Muscle layer of duodenum (tissue), 2 donors: Measurements from ENCODE around the gene GNAQ.

Experiments used
- H3K27ac ChIP-seq: one replicate; pipeline ENCODE4 v1.7.0; 2013; ENCODE audit warnings: mild to moderate bottlenecking, low read length
- H3K27me3 ChIP-seq: one replicate; pipeline ENCODE4 v1.7.0; 2013; ENCODE audit warnings: low read depth, mild to moderate bottlenecking, control low read depth, low read length
- H3K36me3 ChIP-seq, 2 donors: one replicate each; pipeline ENCODE4 v1.7.0; 2013; ENCODE audit warnings: low read length in 2 of 2, control low read depth in 1 of 2, mild to moderate bottlenecking in 1 of 2; ENCODE audit not compliant: insufficient read depth in 2 of 2, control insufficient read depth in 1 of 2
- H3K4me1 ChIP-seq, 2 donors: one replicate each; pipeline ENCODE4 v1.7.0; 2013; ENCODE audit warnings: low read length in 2 of 2, mild to moderate bottlenecking in 2 of 2, control low read depth in 1 of 2, moderate library complexity in 1 of 2; ENCODE audit not compliant: insufficient read depth in 2 of 2, control insufficient read depth in 1 of 2
- H3K4me3 ChIP-seq, 2 donors: one replicate each; pipeline ENCODE4 v1.7.0; 2013; ENCODE audit warnings: low read length in 2 of 2, low read depth in 1 of 2, mild to moderate bottlenecking in 1 of 2
- H3K9me3 ChIP-seq, 2 donors: one replicate each; pipeline ENCODE4 v1.7.0; 2013; ENCODE audit warnings: low read length in 2 of 2, control low read depth in 1 of 2, mild to moderate bottlenecking in 1 of 2; ENCODE audit not compliant: control insufficient read depth in 1 of 2
- donor health status: healthy.

The GNAQ gene

DNA sequence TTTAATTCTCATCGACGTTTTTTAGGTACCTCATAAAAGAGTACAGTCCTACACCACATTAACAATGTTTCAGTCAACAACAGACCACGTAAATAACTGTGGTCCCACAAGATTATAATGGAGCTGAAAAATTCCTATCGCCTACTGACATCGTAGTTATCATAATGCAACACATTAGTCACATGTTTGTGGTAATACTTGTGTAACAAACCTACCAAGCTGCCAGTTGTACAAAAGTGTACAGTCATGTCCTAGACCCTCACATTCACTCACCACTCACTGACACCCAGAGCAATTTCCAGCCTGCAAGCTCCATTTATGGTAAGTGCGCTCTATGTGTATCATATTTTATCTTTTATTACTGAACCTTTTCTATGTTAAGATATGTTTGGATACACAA lies 16.8 kb downstream of the GNAQ start:
- Histone ChIP-seq H3K4me3 (no peak overlapping the region), H3K27ac (no peak overlapping the region), H3K4me1 (peaks cover 10 to 19% of the 10 kb centered on the region in 2 donors), H3K9me3 (no peaks in the 10 kb centered on the region), H3K27me3 (no peaks in the 10 kb centered on the region), H3K36me3 (no peaks in the 10 kb centered on the region)

DNA sequence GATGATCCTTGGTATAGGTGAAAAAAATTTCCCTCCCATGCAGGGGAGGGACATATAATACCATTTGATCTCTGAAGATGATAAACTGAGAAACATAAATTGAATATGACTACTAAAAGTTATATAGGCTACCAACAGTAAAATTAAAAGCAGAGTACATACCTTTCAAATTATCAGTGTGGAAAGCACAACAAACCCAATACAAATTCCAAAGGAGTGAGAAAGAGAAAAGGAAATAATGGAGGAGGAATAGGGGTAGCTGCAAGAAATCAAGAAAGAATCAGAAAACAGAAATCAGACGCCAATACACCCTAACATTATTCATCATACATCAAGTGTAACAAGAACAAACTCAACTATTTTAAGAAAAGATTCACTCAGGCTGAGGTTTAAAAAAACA lies 17.7 kb downstream of the GNAQ start:
- peaks cover 18 to 19% of the 10 kb centered on the region in 2 donors for H3K4me1 ChIP-seq

GRCh38 chr9:78011049-78011448 lies 20.6 kb downstream of the GNAQ start:
- no peaks in the 10 kb centered on the region for H3K27me3 ChIP-seq
- H3K4me1 ChIP-seq, result peaks cover 18 to 37% of the 10 kb centered on the region in 2 donors
- H3K4me3 ChIP-seq, result no peak overlapping the region
- H3K9me3 ChIP-seq, result no peaks in the 10 kb centered on the region
- no peak overlapping the region for H3K27ac ChIP-seq
- no peaks in the 10 kb centered on the region for H3K36me3 ChIP-seq

More for the DNA sequence above, 17.7 kb downstream of the GNAQ start:
- H3K27me3 ChIP-seq, result no peaks in the 10 kb centered on the region
- no peak overlapping the region for H3K27ac ChIP-seq
- H3K36me3 ChIP-seq, result no peaks in the 10 kb centered on the region
- no peak overlapping the region for H3K4me3 ChIP-seq
- H3K9me3 ChIP-seq, result no peaks in the 10 kb centered on the region

DNA sequence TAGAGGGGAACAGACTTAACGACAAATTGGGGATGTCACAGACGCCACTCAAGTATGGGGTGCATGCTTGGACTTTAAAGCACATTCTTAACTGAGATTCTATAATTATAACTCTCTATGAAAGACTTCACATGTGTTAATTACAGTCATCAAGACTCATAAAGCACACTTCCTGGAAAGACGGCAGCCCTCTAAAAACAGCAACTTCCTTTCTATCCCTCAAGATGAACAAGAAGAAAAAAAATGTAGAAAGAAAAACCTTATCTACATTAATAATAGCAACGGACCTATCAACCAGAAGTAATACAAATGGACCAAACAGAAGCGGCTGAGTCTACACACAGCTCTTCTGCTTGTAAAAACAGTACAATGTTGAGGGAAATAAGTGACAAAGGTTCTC lies 21.2 kb downstream of the GNAQ start:
- Histone ChIP-seq H3K9me3 (no peaks in the 10 kb centered on the region), H3K4me1 (peaks cover 18 to 38% of the 10 kb centered on the region in 2 donors), H3K4me3 (no peak overlapping the region), H3K27me3 (no peaks in the 10 kb centered on the region), H3K36me3 (no peaks in the 10 kb centered on the region), H3K27ac (no peak overlapping the region)

GRCh38 chr9:78009186-78009585 lies 22.4 kb downstream of the GNAQ start:
- Histone ChIP-seq H3K27ac (no peak overlapping the region), H3K36me3 (no peaks in the 10 kb centered on the region), H3K4me1 (peaks cover 18 to 38% of the 10 kb centered on the region in 2 donors), H3K4me3 (no peak overlapping the region), H3K27me3 (no peaks in the 10 kb centered on the region), H3K9me3 (no peaks in the 10 kb centered on the region)

- Histone ChIP-seq H3K27ac (no peak overlapping the region), H3K4me1 (peaks cover 18 to 38% of the 10 kb centered on the region in 2 donors)
Observed at GRCh38 chr9:78006734-78007133, 24.9 kb downstream of the GNAQ start.

GRCh38 chr9:78005231-78006002 lies 26.2 kb downstream of the GNAQ start:
- Histone ChIP-seq H3K27ac (no peak overlapping the region), H3K4me3 (no peak overlapping the region), H3K4me1 (peaks cover 12 to 25% of the 10 kb centered on the region in 2 donors)

More at GRCh38 chr9:78006734-78007133, 24.9 kb downstream of the GNAQ start:
- Histone ChIP-seq H3K27me3 (no peaks in the 10 kb centered on the region), H3K36me3 (no peaks in the 10 kb centered on the region), H3K9me3 (no peaks in the 10 kb centered on the region), H3K4me3 (no peak overlapping the region)

GRCh38 chr9:78004478-78005229 lies 27.0 kb downstream of the GNAQ start:
- Histone ChIP-seq H3K4me3 (no peak overlapping the region), H3K9me3 (no peaks in the 10 kb centered on the region), H3K27ac (no peak overlapping the region), H3K4me1 (peaks cover 6 to 20% of the 10 kb centered on the region in 2 donors), H3K27me3 (no peaks in the 10 kb centered on the region), H3K36me3 (no peaks in the 10 kb centered on the region)

More at GRCh38 chr9:78005231-78006002, 26.2 kb downstream of the GNAQ start:
- H3K27me3 ChIP-seq, result no peaks in the 10 kb centered on the region
- H3K36me3 ChIP-seq, result no peaks in the 10 kb centered on the region
- no peaks in the 10 kb centered on the region for H3K9me3 ChIP-seq

- H3K9me3 ChIP-seq, result no peaks in the 10 kb centered on the region
- no peaks in the 10 kb centered on the region for H3K36me3 ChIP-seq
- H3K4me1 ChIP-seq, result peaks cover 0 to 20% of the 10 kb centered on the region in 2 donors
- H3K4me3 ChIP-seq, result no peak overlapping the region
- H3K27me3 ChIP-seq, result no peaks in the 10 kb centered on the region
- no peak overlapping the region for H3K27ac ChIP-seq
Observed at GRCh38 chr9:78003730-78004129, 27.9 kb downstream of the GNAQ start.

GRCh38 chr9:78001946-78002731 lies 29.5 kb downstream of the GNAQ start:
- no peaks in the 10 kb centered on the region for H3K27me3 ChIP-seq
- no peak overlapping the region for H3K4me3 ChIP-seq
- H3K36me3 ChIP-seq, result no peaks in the 10 kb centered on the region
- H3K9me3 ChIP-seq, result no peaks in the 10 kb centered on the region
- H3K27ac ChIP-seq, result no peak overlapping the region
- H3K4me1 ChIP-seq, result peaks cover 0 to 21% of the 10 kb centered on the region in 2 donors

- no peaks in the 10 kb centered on the region for H3K27me3 ChIP-seq
- H3K27ac ChIP-seq, result no peak overlapping the region
- no peaks in the 10 kb centered on the region for H3K9me3 ChIP-seq
- H3K36me3 ChIP-seq, result no peaks in the 10 kb centered on the region
- H3K4me1 ChIP-seq, result peaks cover 0 to 8% of the 10 kb centered on the region in 2 donors
- no peak overlapping the region for H3K4me3 ChIP-seq
Observed at GRCh38 chr9:78000221-78000620, 31.4 kb downstream of the GNAQ start.
